Upper lobe of right lung (tissue), 1 donor: ENCODE data around the gene NAA15. TPM values are rescaled to one million over a fixed set of nuclear protein-coding genes. Genes with fewer than 3 reads are reported as not detected.

Experiments
- ATAC-seq: fragments of 200-7000 bp; cut with Tn5 transposase; one replicate; pipeline ENCODE4 v1.9.1; 2020; ENCODE audit warnings: mild to moderate bottlenecking, moderate library complexity
- DNase-seq: peaks from one replicate; pipeline ENCODE4 v3.0.0-alpha.2; 2020
- H3K27ac ChIP-seq: fragments of 200-600 bp; one replicate; pipeline ENCODE4 v1.8.0; 2022
- H3K27me3 ChIP-seq: fragments of 200-600 bp; one replicate; pipeline ENCODE4 v1.8.0; 2022; ENCODE audit warnings: mild to moderate bottlenecking
- H3K36me3 ChIP-seq: fragments of 200-600 bp; one replicate; pipeline ENCODE4 v1.8.0; 2022
- H3K4me1 ChIP-seq: fragments of 200-600 bp; one replicate; pipeline ENCODE4 v1.8.0; 2022
- H3K4me3 ChIP-seq: fragments of 200-600 bp; one replicate; pipeline ENCODE4 v1.8.0; 2022; ENCODE audit warnings: mild to moderate bottlenecking
- H3K9me3 ChIP-seq: fragments of 200-600 bp; one replicate; pipeline ENCODE4 v1.8.0; 2022
- CTCF ChIP-seq: fragments of 200-600 bp; IDR thresholded peaks from one replicate; pipeline ENCODE4 v1.8.0; 2022; ENCODE audit warnings: antibody characterized with exemption
- intact Hi-C: fragments of 100-400 bp; cut with DNase I; formaldehyde crosslinking; loops from one replicate; pipeline ENCODE4 v1.11.0; 2022
- total RNA-seq: library from RNA; stranded (reverse); fragmentation: NEBNext Ultra II Directional; extraction: Animal tissue kit (Norgen Biotek cat#: 25700); gene quantifications from one replicate; pipeline ENCODE4 v1.2.1, GENCODE V29; 2021
- donor health status: DM: no; HTN: yes; CAD: no; lungs with severe emphysema.

The NAA15 gene
- total RNA-seq, 1 donor from 2014 or later, result 38.5 TPM

GRCh38 chr4:139266208-139266582 lies 35.1 kb upstream of the NAA15 start:
- intact Hi-C loops, result no loop called here
- no peak for DNase-seq
- H3K36me3 ChIP-seq, result no peaks in the 10 kb centered on the region
- ATAC-seq, result no peak
- no peaks in the 10 kb centered on the region for H3K27me3 ChIP-seq
- H3K9me3 ChIP-seq, result no peaks in the 10 kb centered on the region
- peaks cover 13% of the 10 kb centered on the region for H3K4me1 ChIP-seq
- no peak for TF ChIP-seq CTCF
- peak overlapping the region; percentile 42 for H3K4me3 ChIP-seq
- peak overlapping the region; percentile 55 for H3K27ac ChIP-seq

DNA sequence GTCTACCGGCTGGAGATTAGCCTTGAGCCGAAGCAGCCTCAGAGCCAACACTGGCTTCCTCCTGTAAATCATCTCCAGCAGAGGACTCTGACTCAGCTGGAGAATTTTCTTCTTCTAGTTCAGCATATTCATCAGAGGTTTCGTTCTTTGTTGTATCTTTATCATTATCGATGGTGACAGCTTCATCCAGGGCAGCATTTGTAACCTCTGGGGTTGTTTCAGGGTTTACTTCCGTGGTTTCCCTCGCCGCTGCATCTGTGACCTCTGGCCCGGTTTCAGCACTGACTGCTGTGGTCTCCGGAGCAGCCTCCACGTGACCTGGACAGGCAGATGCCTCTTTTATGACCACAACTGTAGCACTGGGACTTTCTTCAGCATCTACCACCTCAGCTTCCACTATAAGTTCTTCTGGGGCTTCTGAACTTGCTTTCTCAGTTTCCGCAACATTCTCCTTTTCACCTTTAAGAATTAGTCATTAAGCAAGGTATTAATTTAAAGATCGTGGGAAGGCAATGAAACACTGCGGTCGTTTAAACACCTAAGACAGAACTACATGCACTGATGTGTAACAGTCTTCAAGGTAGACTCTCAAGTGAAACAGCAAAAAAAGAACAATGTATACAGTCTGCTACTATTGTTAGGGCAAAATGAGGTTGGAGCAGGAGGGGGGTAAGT lies 34.6 kb upstream of the NAA15 start:
- DNase-seq, result peak; percentile 84
- intact Hi-C loops, result no loop called here

GRCh38 chr4:139267301-139267700 lies 34.0 kb upstream of the NAA15 start:
- no peak for ATAC-seq
- H3K4me1 ChIP-seq, result peaks cover 13% of the 10 kb centered on the region
- no peak for DNase-seq

More for the DNA sequence above, 34.6 kb upstream of the NAA15 start:
- Histone ChIP-seq H3K4me3 (peak overlapping the region; percentile 42), H3K4me1 (peaks cover 13% of the 10 kb centered on the region), H3K27ac (peak overlapping the region; percentile 55), H3K27me3 (no peaks in the 10 kb centered on the region), H3K9me3 (no peaks in the 10 kb centered on the region), H3K36me3 (no peaks in the 10 kb centered on the region)
- peak; percentile 96 for ATAC-seq
- no peak for TF ChIP-seq CTCF

GRCh38 chr4:139273835-139274234 lies 27.5 kb upstream of the NAA15 start:
- intact Hi-C loops, result no loop called here
- peaks cover under 1% of the 10 kb centered on the region for H3K4me1 ChIP-seq
- ATAC-seq (no peak), DNase-seq (no peak)
- H3K27ac ChIP-seq, result no peak overlapping the region
- no peak for TF ChIP-seq CTCF
- peaks cover 28% of the 10 kb centered on the region for H3K27me3 ChIP-seq
- H3K9me3 ChIP-seq, result no peaks in the 10 kb centered on the region
- no peaks in the 10 kb centered on the region for H3K36me3 ChIP-seq
- no peak overlapping the region for H3K4me3 ChIP-seq

More at GRCh38 chr4:139267301-139267700, 34.0 kb upstream of the NAA15 start:
- H3K27ac ChIP-seq, result no peak overlapping the region
- no peaks in the 10 kb centered on the region for H3K9me3 ChIP-seq
- H3K4me3 ChIP-seq, result no peak overlapping the region
- no peak for TF ChIP-seq CTCF
- no peaks in the 10 kb centered on the region for H3K36me3 ChIP-seq
- no peaks in the 10 kb centered on the region for H3K27me3 ChIP-seq
- intact Hi-C loops, result no loop called here

DNA sequence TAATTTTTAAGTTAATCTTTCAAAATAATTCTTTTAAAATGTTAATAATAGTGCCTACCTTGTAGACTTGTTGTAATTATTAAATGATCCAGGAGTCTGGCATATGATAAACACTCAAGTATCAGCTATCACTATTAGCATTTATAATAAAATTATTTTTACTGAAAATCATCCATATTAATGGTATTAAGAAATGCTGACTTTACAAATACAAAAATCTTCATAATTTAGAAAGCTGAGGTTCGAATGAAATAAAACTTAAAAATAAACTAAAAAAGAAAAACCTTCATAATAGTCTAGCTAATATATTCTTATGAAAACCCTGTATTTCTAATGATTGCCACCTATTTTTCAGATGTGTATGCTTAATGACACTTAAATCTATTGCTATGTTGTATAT lies 26.5 kb upstream of the NAA15 start:
- no peaks in the 10 kb centered on the region for H3K9me3 ChIP-seq
- peaks cover 38% of the 10 kb centered on the region for H3K27me3 ChIP-seq
- no peak for ATAC-seq
- intact Hi-C loops, result no loop called here
- peaks cover 10% of the 10 kb centered on the region for H3K4me1 ChIP-seq
- H3K36me3 ChIP-seq, result no peaks in the 10 kb centered on the region
- no peak for TF ChIP-seq CTCF
- no peak for DNase-seq
- H3K27ac ChIP-seq, result no peak overlapping the region
- no peak overlapping the region for H3K4me3 ChIP-seq
